Stimulated activated CD8-positive, alpha-beta memory T cell treated with anti-CD3 and anti-CD28 coated beads, Interleukin-7, amount 100 ng/mL, for 4 hours (primary cell): ENCODE measurements around the gene SNX2.
"Not testable (repeated sequence)": the region's sequence is repeated elsewhere in the genome, so short reads cannot be mapped to it uniquely, and the experiment has no call there.

Experiments
- DNase-seq, 2 donors: peaks; one replicate each; pipeline ENCODE4 v3.0.0-alpha.2; 2020; ENCODE audit warnings: low read depth in 2 of 2

SNX2 gene

GRCh38 chr5:122774861-122775549 is at the start of gene SNX2:
Gene SNX2 (plus strand): TSS chr5:122775080. CDS start chr5:122775104, 24 bp downstream.
- peak; percentile 71 to 85 for DNase-seq

- DNase-seq: no peak
Measured at GRCh38 chr5:122727112-122727541, 47.8 kb upstream of the SNX2 start.

GRCh38 chr5:122730037-122730436 is 44.8 kb upstream of the SNX2 start:
- no peak for DNase-seq

- no peak for DNase-seq
Measured at GRCh38 chr5:122730456-122730855, 44.4 kb upstream of the SNX2 start.

GRCh38 chr5:122736086-122736845 is 38.6 kb upstream of the SNX2 start:
- DNase-seq: no peak

- DNase-seq: no peak
Measured at GRCh38 chr5:122738088-122738487, 36.8 kb upstream of the SNX2 start.

- DNase-seq: no peak
Measured at GRCh38 chr5:122741681-122742080, 33.2 kb upstream of the SNX2 start.

- DNase-seq: no peak
Measured at GRCh38 chr5:122743261-122743660, 31.6 kb upstream of the SNX2 start.

GRCh38 chr5:122745597-122745996 is 29.3 kb upstream of the SNX2 start:
- no peak for DNase-seq

GRCh38 chr5:122749886-122750285 is 25.0 kb upstream of the SNX2 start:
- DNase-seq: no peak

- DNase-seq: no peak
Measured at GRCh38 chr5:122751293-122751782, 23.5 kb upstream of the SNX2 start.

- no peak for DNase-seq
Measured at GRCh38 chr5:122753500-122753899, 21.4 kb upstream of the SNX2 start.

GRCh38 chr5:122755783-122756182 is 19.1 kb upstream of the SNX2 start:
- no peak for DNase-seq

- DNase-seq: no peak
Measured at GRCh38 chr5:122756264-122756911, 18.5 kb upstream of the SNX2 start.

GRCh38 chr5:122757285-122757684 is 17.6 kb upstream of the SNX2 start:
- DNase-seq: no peak

GRCh38 chr5:122759241-122760070 is 15.4 kb upstream of the SNX2 start:
- DNase-seq: no peak

GRCh38 chr5:122760236-122760635 is 14.6 kb upstream of the SNX2 start:
- DNase-seq: no peak

GRCh38 chr5:122761115-122761514 is 13.8 kb upstream of the SNX2 start:
- DNase-seq: no peak

GRCh38 chr5:122761896-122762295 is 13.0 kb upstream of the SNX2 start:
- DNase-seq: not testable (repeated sequence)

- no peak for DNase-seq
Measured at GRCh38 chr5:122766130-122766529, 8.8 kb upstream of the SNX2 start.

GRCh38 chr5:122770477-122770876 is 4.4 kb upstream of the SNX2 start:
- no peak for DNase-seq

GRCh38 chr5:122772446-122772845 is 2.4 kb upstream of the SNX2 start:
- no peak for DNase-seq
